GM12865 (cell line): ENCODE measurements around the gene MSMP.
A peak's percentile ranks its signal among the peaks of the same experiment; 100 is the strongest.

ENCODE experiments used
- DNase-seq: peaks from one replicate; pipeline ENCODE4 v3.0.0; 2010; ENCODE audit warnings: low read depth
- H3K4me3 ChIP-seq: 2 replicates; pipeline ENCODE4 v1.5.1; 2011; ENCODE audit warnings: mild to moderate bottlenecking, low read depth, low read length, control low read depth
- CTCF ChIP-seq: IDR thresholded peaks from 2 replicates; pipeline ENCODE4 v1.5.1; 2011; ENCODE audit warnings: low read length, control low read depth, low read depth, inconsistent platforms; ENCODE audit not compliant: insufficient read depth; ENCODE audit errors: missing control alignments

The MSMP gene

GRCh38 chr9:35711501-35712428, 42.3 kb downstream of the MSMP start:
- no peak overlapping the region for H3K4me3 ChIP-seq
- peak; percentile 46 for DNase-seq
- no peak for TF ChIP-seq CTCF

- no peak overlapping the region for H3K4me3 ChIP-seq
- no peak for TF ChIP-seq CTCF
- DNase-seq: no peak
Measured at GRCh38 chr9:35710818-35711500, 43.1 kb downstream of the MSMP start.

GRCh38 chr9:35708146-35708545, 45.9 kb downstream of the MSMP start:
- no peak overlapping the region for H3K4me3 ChIP-seq
- DNase-seq: no peak
- TF ChIP-seq CTCF: no peak

- no peak for TF ChIP-seq CTCF
- DNase-seq: no peak
Measured at GRCh38 chr9:35706951-35707350, 47.1 kb downstream of the MSMP start.

GRCh38 chr9:35705836-35706430, 48.1 kb downstream of the MSMP start:
- TF ChIP-seq CTCF: no peak
- no peak overlapping the region for H3K4me3 ChIP-seq
- DNase-seq: no peak

More at GRCh38 chr9:35706951-35707350, 47.1 kb downstream of the MSMP start:
- no peak overlapping the region for H3K4me3 ChIP-seq

- H3K4me3 ChIP-seq: no peak overlapping the region
- no peak for DNase-seq
- no peak for TF ChIP-seq CTCF
Measured at GRCh38 chr9:35705372-35705771, 48.7 kb downstream of the MSMP start.
